Measurements from ENCODE around the gene CARD10.

CARD10 gene

DNA sequence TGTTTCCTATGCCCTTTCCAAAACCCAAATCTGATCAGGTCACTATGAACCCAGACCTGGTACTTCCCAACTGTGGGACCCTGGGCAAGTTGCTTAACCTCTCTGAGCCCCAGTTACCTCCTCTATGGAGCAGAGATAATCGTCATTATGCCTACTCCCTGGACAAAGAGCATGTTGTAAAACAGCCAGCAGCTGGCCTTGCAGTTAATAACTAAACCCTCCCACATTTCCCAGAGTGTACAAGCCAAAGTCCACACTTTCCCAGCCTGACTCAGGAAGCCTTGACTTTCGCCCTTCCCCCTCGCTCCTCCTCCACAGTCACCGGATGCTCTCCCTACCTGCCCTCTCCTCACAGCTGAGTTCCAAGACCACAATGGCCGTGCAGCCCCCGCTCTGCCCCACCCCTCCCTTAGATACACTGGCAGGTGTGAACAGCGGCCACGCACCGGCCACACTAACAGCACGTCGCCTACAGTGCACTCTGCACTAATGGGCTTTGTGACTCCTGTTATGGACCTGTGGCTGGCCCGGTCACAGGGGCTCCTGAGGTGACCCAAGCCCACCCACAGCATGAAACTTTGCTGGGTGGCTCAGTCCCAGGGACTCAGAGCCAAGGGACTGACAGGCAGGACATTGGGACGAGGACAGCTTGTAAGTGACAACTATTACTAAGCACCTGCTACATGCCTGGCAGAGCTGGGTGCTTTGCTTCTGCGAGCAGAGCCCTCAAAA is 17.4 kb downstream of the CARD10 start:
- peak; percentile 19 for DNase-seq

DNA sequence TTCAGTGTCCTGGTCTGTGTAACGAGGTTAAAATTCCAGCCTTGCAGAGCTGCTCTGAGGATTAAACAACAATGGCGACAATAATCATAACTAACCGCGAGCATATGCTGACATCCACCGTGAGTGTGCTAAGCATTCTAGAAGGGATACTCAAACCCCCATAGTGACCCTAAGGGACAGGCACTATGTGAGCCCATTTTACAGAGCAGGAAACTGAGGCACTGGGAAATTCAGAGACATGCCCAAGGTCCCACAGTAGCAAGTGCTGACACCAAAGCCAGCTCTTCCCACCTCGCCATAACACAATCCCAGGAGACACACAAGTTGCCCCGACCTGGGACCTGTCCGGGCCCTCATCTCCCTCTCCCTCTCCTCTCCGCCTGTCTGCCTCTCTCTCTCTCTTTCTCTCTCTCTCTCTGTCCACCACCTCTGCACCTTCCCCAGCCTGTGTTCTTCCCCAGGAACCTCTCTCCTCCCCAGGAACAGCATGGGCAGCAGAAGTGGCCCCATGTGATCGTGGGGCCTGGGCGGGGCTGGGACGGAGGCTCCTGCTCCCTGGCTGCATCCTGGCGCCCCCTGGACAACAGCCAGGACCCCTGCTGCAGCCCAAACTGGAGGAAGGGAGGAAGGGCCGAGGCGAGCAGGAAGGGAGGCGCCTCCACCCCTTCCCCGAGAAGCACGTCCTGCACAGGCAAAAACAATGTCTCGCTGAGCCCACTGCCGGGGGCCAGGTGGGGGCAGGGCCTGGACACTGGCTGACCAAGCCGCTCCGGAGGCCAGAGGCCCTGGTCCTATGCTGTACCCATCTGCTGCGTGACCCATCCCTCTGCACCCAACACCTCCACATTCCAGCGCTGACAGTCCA is 18.2 kb downstream of the CARD10 start:
- DNase-seq: no peak

DNA sequence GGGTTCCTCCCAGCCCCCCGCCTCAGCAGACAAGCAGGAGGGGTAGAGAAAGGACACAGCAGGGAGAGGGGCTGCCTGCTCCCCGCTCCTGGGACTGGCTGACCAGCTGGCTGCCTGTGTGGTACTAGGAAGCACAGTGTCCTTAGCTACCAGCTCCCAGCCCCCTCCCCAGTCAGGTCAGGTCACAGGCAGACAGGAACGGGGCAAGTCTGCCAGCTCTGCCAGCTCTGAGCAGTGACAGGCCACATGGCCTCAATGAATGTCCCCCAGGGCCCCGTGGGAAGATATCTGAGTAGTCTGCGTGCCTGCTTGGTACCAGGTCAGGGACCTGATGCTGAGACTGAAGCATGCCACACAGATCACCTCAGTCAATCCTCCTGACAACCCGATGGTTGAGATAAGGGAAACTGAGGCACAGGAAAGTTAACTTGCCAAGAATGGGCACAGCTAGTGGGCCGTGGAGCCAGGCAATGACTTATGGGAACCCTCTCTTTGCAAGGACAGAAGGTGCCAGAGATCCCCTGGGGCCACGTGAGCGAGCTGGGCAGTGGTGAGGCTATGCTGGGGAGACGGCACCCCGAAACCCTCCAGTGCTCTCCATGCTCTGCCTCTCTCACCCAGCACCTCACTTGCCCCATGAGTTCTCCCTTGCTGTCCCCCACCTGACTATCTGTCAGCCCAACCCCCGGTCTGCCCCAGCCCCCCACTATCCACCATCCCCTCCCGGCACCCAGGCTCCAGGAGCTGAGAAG is 19.2 kb downstream of the CARD10 start:
- no peak for DNase-seq

DNA sequence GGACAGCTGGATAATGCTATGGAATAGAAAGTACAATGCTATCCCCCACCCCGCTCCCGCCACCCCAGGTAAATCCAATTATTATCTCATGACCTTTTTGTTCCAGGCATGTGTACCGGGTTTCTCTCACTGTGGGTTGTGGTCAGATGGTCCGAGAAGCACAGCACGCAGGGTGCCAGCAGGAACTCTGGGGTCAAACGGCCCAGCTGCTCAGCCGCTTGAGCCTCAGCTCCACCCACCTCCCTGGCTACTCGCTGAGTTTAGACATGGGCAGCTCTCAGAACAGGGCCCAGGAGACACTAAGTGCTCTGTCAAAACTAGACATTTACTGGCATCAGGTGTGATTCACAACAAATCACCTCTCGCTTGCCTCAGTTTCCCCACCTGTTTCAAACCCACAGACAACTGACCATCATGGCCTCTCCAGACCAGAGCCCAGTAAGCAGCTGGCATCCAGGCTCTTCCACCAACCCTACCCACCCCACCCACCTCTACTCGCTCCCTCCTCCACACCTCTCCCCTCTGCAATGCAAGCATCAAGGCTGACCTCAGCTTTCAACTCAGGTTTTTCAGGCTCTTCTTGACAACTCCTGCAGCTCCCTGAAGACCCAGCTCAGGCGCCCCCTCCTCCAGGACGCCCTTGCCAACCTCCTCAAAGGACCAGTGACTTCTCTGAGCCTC is 20.0 kb downstream of the CARD10 start:
- DNase-seq: no peak

DNA sequence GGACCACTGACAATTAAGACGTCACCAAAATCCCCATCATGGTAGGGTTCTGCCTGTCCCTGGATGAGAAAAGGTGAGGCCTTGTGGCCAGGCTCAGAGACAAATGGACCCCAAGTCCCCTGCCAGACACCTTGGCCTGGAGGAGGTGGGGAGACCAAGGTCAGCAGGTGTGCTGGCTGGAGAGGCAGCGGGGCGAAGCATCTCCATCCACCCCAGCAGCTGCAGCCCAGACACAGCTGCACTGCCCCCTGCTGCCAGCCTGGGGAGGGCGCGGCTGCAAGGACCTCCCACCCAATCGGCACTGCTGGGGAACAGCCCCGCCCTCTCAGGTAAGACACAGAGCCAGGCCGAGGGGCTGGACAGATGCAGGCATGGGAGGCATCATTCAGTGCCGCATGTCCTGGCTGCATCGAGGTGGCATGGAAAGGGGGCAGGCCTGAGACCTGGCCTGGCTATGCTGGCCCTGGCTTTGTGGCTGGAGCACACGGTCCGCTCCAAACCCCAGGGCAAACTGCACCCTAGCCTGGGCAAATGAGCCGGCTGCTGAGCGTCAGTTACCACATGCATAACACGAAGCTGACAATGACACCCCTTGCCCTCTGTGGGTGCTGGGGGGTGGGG is 20.8 kb downstream of the CARD10 start:
- no peak for DNase-seq

DNA sequence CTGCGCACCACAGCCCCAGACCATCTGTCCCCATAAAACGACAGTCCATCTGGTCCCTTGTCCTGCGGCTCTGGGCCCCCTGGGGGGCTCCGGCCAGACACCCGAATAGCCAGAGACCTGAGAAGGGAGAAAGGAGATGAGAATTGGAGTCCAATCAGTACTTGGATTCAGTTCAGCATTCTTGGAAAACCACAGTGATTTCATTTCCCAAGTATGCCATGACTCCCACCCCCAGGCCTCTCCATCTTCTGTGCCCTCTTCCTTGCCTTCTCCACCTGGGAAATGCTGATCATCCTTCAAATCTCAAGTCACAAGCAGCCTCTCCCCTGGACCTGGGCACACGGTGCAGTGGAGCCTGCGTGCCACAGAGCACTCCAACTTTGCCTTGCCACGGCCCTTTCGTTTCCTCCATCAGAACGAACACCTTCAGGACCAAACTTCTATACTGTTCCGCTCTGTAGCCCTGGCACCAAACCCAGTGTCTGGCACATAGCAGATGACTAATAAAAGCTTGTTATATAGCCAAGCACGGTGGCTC is 22.1 kb downstream of the CARD10 start:
- DNase-seq: no peak

DNA sequence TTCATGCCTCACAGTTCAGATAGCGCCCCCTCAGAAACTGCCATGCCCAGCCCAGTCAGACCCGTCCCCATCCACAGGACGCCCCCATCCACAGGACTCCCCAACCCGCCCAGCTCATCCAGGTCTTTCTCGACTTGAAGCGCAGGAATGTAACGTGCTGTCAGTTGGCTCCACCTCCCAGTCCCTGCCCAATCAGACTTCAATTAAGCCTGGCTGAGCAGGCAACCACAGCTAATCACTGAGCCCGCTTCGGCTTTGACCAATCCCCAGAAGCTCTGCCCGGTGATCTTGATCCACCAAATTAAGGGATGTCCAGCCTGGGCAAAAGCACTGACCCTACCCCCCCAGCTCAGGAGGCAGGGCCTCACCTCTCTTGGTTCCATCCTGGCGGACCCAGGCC is 22.6 kb downstream of the CARD10 start:
- DNase-seq: no peak

DNA sequence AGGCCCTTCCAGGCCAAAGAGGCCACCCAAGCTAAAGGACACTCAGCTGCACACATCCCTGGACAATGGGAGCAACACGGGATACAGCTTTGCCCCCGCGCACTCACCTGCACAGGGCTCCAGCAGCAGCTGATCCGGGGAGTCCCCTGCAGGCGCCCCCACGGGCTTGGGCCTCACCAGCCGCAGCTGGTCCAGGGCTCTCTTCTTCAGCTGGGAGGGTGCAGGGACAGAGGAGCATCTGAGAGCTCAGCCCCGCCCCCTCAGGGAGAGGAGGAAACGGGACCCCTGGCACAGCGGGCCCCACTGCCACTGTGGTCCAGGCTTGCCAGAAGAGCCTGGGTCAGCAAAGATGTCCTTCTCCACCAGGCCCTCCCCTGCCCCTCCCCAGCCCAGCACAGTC is 25.2 kb downstream of the CARD10 start:
- no peak for DNase-seq

DNA sequence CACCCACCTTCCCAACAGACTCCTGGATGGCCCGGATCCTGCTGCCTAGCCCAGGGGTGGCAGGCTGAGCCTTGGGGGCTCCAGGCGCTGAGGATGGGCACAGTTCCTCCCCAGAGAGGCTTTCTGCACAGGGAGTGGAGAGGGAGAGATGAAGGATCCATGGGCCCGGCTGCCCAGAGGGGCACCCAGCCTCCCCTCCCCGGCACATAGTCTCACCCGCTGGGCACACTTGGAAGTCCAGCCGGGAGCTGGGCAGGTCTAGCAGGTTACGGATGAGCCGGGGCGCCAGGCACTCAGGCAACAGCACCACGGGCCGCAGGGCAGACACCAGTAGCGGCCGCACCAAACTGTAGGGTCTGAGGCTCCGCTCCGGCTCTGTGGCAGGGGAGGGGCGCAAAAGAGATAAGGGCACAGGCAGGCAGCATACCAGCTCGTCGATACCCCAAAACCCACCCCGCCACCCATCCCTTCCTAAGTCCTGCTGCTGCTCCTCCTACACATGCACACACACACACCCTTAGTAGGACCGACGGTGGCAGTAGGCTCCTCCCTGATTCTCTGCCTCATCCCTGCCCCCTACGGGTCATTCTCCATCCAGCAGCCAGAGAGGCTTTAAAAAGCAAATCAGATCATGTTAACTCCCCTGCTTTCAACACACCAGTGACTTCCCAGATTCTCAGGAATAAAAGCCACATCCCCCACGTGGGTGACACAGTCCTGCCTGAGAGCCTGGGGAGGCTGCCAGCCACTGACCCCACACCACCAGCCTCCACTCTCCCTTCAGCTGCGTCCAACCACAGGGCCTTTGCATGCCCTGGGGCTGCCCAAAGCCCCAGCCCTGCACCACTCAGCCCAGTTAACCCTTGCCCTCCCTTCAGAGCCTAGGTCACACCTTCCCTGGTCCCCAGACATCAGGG is 26.5 kb downstream of the CARD10 start:
- DNase-seq: no peak

DNA sequence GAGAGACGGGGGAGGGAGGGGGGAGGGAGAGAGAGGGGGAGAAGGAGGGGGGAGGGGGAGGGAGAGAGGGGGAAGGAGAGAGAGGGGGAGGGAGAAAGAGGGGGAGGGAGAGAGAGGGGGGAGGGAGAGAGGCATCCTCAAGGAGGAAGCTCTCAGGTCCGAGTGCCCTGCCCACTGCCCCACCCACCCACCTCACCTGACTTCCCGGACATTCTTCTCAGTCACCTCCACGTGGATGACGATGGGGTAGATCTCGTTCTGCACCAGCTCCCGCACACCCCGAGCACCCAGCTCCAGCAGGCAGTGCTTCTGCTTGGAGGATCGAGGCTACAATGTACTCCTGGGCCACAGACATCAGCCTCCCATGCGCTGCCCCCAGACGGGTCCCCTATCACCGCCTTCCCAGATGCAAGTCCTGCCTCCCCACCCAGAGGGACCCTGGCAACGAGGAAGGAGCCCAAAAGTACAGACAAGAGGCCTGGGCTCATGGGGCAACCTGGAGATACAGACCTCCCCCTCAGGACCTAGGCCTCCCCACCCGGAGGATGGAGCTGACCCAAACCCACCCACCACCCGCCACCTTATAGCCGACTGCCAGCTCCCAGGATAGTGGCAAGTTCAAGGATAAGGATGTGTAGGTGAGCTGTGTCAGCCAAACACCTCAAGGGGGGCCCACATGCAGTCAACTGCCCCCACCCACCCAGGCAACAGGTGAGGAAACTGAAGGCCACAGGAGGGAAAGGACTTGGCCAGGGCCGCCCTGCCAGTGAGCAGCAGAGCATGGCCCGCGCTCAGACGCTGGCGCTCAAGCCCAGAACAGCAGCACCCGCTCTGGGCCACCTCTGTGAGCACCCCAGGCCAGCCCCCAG is 27.4 kb downstream of the CARD10 start:
- DNase-seq: no peak

DNA sequence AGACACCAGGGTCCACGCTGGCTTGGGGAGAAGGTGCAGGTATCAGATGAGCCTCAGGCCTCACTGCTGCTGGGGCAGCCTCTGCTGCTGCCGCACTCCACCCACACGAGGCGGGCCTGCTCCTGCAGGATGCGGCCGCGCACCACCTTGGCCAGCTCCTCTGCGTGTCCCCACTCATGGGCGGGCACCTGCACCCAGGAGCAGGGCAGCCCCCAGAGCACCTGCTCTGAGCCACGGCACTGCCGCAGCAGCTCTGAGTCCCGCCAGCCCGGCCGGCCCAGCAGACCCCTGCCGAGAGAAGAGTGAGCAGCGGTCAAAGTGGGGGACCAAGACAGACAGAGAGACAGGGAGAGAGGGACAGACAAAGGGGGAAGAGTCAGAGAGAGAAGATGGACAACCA is 28.1 kb downstream of the CARD10 start:
- DNase-seq: no peak

DNA sequence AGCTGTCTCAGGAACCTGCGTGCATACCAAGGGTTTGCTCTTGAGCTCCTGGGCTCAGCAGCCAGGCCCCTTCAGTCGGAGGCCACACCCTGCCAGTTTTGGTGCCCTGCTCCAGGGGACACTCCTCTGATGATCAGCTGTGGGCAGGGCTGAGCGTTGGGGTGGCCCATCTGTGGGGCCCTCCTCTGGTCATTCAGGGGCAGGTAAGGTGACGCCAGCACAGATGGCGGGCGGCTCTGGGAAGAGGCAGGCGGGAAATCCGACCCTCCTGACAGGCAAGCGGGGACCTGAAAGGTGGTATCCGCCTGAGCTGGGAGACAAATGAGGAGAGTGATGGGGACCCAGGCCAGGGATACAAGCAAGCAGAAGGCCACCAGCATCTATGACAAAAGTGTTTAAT is 29.2 kb downstream of the CARD10 start:
- DNase-seq: no peak

DNA sequence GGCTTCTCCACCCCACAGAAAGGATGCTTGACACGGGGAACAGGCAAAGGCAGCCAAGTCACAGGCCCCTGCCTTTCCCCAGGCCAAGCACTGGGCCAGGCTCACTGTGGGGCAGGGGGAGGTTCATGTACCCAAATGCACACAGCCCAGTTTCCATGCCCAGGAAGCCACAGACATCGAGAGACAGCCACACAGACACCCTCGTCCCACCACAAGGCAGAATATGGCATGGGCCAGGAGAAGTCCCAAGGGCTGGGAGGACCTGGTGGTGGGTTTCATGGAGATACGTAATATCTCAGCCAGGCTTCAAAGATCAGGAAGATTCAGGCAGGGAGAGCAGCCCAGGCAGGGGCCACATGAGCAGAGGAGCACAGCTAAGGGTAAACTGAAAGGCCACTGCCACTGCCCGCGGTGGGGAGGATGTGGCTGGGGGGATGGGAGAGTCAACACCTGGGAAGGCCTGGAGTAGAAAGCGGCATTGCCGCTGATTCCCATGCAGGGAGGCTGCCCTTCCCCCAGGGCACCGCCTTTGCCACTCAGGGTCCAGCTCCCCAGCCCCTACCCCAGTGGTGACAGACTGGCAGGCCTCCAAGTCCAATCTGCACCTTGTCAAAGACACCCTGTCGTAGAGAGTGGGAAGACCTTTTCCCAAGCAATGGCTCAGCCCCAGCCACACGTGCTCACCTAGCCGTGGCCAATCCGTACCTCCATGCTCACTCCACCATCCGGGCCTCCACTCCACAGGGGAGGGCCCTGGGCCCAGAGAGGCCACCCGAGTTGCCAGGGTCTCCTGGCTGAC is 30.7 kb downstream of the CARD10 start:
- DNase-seq: no peak

DNA sequence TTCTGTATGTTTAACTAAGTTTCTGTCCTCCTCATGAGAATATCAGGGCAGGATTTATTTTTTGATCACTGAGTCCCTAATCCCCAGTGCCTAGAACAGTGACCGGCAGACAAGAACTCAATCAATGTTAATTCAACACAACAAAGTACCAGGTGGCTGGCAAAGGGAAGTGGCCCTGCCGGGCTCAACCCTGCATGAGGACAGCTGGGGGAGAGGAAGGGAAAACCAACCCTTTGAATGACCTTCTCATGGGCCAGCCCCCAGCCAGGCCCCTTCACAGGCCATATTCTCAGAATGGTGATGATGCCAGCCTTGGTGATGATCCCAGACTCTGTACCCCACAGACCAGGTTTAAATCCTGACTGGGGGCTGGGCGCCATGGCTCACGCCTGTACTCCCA is 31.6 kb downstream of the CARD10 start:
- DNase-seq: no peak

DNA sequence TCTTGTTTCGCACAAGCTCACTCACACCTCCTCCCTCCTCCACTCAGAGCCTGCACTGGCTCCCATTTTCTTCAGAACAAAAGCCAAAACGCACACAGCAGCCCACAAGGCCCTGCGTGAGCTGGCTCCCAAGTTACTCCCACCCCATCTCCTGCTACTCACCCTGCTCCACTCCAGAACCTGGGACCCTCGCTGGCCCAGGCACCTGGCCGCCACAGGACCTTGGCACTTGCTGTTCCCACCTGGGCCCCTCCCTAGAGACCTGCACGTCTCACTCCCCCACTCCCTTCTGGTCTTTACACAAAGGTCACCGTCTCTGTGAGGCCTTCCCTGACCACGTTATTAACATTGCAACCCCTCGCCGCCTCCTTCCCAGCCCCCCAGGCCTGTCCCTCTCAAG is 32.1 kb downstream of the CARD10 start:
- DNase-seq: no peak

DNA sequence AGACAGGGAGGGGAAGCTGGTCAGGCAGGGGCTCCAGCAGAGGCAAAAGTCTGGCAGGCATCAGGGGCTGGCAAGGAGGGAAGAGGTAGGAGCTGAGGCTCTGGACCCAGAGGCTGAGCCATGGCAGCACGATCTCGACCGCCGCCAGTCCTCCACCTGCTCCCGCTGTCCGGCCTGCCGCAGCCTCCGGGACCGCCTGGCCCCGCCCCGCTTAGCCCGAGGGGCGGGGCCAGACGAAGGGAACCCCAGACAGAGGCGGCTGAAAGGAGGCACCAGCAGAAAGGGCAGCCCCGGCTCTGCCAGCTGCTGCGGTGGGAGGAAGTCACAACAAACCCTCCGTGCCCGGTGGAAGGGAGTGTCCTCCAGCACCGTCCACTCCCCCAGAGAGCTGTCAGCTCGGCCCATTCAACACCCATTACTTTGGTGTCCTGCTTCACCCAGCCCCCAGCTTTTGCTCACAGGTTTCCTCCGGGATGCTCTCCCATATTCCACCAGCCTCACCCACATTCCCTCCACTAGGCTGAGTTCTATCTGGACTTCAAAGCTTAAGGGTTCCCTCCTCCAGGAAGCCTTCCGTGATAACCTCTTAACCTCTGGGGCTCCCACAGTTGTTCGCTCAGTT is 32.9 kb downstream of the CARD10 start, which contains the start of gene MFNG:
TSS of gene MFNG (minus strand) at position 161 of the 622 bp plus-strand sequence. CDS start 207 bp downstream, outside the sequence.
- no peak for DNase-seq

DNA sequence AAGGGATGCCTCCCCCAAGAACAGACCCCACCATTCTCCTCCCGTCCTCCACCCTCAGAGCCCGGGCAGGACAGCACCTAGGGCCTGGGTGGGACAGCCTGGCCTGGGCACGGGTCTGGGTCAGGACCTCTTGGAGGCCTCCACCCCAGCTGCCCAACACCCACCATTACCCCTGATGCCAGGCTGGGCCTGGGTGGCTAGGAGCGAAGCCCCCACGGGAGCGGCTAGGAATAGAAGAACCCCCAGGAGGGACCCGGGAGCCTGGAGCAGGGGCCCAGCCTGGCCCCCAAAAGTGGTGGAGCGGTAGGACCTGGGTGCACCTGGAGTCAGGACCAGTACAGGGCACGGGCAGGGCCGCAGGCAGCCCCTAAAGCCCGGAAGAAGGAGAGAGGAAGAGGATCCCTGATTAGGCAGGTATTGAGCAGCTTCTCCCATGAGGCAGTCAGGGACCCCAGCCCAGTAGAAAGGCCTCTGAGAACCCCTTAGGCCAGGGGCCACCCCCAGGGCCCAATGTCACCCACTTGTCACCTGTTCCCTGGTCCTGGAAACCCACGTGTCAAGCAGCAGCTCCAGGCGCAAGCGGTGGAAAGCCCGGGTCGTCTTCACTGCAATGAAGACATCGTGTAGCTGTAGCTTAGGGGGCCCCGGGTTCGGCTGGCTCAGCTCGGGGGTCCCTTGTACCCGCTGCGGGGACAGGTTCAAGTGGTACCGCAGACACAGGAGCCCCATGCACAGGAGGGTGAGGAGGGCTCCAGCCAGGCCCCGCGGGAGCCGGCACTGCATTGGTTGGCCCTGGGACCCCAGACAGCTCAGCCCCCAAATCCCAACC is 33.6 kb downstream of the CARD10 start:
- DNase-seq: no peak

Data from NCI-H1092 (cell line).